OCI-M1 (cell line): ENCODE measurements around the gene CAPN14.

ENCODE experiments used
- DNase-seq: peaks from one replicate; lab custom pipeline; 2025; lab: John Stamatoyannopoulos, UW

The CAPN14 gene

DNA sequence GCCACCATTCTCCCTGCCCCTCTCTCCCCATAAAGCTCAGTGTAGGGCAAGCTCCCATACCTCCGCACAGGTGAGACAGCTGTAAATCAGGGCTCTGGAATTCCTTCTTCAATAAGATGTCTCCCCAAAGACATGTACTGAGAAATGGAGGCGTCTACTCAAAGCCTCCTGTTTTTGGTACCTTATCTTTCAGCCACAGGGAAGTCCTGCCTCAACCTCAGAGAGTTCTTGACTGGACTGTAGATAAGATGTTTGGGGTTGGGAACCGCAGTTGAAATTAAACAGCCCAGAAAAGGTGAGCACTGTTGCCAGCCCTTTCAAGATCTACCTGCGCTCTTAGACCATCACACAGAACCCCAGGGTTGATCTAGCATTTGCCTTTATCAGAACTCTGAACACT lies 77.6 kb downstream of the CAPN14 start:
- no peak for DNase-seq

DNA sequence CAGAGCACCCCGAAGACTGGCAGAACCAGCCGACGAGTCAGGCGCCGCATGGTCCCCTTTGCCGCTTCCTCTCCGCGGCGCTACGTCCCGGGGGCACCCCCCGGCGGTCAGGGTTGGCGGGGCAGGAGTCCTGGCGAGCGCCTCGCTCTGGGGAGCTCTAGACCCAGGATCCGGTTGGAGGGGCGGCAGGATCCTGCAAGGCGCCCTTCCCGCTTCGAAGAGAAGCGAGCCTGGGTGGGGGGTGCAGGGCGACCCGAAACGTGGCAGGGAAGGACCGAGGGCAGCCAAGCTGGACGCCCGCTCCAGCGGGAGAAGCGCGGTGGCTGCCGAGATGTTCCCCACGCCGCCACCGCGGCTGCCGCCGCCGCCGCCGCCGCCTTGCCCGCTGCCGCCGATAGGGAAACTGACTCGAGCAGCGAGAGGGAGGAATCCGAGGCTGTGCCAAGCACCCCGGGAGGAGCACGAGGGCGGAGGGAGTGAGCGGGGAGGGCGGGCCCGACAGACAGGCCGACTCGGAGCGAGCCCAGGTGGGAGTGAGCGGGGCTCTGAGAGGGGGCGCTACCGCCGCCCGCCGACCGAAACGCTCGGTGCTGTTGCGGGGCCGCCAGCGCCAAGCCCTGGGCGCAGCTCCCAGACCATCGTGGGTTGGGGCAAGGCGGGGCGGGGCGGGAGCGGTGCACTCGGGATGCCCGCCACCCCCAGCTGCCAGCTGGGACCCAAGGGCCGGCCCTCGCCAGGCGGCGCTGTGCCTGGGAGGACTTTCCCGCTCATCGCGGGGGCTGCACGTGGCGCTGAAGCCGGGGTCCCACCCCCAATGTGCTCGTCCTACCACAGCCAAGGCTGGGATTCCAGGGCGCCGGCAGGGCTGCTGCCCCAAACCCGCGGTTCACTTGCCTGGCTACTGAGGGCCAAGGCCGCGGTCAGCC lies 79.0 kb downstream of the CAPN14 start, which contains the start of gene GALNT14:
Gene GALNT14, minus strand, starts transcription at position 404 of the 926 bp plus-strand sequence. Its CDS starts 354 bp downstream, at position 50.
- DNase-seq = no peak

DNA sequence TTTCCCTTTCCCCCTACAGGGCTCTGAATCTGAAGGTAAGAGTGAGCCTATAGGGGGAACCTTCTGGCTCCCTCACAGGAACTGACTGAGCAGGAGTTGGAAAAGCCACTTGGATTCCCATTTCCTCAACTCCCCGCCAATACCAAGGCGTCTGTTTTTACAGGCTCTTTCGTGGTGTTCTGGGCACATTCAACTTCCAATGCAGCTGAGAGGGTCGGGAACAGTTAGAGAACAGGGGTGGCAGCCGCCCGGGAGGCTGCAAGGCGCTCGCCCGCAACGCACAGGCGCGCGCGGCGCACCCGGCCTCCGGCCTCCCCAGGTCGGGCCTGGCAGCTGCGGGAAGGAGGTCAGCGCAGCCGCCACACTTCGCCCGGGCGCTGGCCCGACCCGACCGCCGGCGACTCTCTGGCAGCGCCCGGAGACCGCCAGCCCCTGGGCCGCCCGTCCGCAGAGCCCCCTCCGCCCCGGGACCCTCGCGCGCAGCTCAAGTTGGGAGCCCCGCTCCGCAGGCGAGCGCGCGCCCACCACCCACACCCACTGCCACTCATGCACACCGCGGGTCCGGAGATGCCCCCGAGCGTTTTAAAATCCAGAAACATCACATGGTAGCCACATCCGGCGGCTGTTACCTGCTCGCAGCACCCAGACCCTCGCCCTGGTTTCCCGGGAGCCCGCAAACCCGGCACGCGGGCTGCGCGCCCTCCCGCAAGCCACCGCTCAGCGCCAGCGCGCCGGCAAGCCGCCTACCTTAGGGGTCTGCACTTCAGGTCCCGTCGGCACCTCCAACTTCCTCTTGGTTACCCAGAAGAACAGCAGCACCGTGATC lies 79.9 kb downstream of the CAPN14 start:
- DNase-seq = no peak

DNA sequence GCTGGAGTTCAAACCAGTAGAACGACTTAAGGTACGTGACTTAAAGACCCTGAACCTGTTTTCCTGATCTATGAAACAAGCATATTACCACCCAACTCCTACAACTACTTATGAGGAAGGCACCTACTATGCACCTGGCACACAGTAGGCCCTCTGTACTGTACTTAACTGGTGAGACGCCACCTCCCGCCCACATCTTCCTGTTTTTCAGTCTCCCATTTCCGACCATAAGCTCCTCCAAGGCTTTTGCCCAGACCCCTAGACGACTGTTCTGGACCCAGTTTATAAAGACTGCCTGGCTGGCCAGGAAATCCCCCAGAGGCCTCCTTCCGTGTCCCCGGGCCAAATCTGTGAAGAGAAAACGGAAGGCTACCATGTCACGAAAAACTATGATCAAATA lies 80.6 kb downstream of the CAPN14 start:
- no peak for DNase-seq

DNA sequence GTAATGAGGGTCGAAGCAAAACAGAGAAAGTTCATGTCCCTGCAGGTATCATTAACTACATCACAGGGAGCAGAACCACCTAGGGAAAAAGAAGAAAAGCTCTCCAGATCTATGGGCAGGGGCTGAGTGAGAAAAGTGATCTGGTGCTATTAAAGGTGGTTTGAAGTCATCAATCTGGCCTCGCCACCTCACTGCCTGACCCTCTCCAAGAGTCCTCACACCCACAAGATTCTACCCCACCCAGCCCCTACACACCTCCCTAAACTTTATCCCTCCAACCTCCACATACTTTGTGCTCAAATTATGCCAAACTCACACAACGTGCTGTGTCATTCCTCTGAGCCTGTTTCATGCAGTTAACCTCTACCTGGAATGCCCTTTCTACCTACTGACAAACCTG lies 81.3 kb downstream of the CAPN14 start:
- DNase-seq = no peak

DNA sequence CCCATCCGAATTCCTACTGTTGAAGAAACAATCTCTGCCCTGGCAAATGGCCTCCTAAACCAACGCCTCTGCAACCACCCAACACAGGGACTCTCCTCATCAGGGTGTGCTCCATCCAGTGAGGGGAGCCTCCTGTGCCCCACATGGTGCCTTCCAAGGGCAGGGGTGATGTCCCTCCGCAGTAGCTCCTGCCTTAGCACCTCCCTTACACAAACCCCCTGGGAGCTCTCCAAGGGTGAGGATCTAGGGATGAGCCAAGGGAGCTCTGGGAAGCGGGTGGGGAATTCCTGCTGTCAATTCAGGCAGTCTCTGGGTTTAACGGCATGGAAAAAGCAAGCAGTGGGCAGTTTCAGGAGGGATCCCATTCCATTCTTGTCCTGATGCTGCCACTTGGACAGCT lies 82.8 kb downstream of the CAPN14 start:
- DNase-seq = no peak

DNA sequence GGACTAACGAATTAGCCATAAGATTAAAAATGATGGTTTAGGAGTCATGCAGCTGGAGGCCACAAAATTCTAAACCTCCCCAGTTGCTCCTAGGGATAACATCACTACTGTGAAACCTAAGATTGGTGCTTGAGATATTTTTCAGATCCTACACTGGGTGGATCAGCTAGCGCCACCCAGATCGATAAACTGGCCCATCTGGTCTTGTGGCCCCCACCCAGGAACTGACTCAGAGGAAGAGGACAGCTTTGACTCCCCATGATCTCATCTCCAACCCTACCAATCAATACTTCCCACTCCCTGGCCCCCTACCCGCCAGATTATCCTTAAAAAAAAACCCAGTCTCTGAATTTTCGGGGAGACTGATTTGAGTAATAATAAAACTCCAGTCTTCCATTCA lies 84.5 kb downstream of the CAPN14 start:
- no peak for DNase-seq

DNA sequence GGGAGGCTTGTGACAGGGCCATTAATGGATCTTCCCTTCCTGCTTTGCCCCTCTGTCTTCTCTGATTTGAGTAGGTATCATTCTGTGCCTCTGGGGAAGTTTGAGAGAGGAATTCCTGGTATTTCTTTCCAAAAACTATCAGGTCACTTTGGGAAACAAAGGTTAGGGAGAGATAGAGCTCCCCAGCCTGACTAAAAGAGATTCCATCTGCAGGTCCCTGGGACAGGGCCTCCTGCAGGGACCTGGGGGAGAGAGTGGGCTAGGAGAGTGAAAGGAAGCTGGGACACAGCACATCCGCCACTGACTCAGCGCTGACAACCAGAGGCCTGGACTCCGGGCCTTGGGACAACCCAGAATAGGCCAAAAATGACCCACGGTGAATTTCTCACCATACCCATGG lies 85.4 kb downstream of the CAPN14 start:
- DNase-seq = no peak

DNA sequence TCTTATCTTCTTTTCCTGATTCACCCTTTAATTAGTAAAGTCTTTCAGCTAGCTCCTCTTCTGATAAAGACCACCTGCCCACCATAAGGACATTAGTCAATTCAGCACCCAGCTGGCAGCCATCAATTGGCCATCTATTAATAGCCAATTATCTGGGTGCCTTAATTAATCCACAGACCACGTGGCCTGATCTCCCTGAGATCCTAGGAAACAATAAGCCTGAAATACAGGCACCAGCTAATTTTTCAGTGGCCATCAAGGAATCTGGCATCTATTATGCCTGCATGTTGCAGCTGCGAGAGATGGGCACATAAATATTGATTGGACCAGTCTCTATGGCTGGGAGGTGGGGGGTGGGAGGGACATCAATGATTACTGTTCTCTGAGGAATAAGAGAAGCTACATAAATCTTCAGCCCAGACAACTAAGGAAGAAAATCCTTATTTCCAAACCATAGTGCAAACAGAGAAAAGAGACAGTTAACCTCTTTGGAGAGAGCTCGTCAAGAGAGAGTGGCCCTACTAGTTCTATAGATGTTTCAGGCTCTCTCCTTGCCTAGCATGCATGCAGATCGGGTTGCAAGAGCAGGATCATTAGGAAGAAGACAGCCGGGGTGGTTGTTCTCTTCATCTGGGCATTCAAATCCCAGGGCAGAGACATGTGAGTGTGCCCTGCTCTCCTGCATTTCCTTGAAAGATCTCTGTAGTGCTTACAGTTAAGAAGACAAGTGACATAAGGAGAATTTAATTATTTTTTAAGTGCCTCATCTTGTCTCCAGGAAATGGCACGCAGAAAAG lies 87.7 kb downstream of the CAPN14 start:
- no peak for DNase-seq

DNA sequence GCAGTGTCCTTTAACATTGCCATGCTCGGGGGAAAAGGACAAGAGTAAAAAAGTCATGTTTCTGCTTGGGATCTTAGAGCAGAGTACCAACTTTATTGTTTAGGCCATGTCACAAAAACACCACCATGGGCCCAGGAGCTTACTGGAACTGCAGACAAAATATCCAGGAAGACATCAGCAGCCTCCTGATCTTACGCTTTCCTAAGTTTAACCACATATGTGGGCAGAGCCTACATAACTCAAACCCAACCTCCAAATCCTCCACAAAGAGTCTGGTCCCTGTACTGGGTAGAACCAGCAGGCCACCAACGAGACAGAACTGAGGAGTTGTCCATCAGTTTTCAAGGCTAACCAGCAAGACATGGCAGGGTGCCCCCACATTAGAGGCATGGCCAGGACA lies 89.4 kb downstream of the CAPN14 start:
- no peak for DNase-seq

DNA sequence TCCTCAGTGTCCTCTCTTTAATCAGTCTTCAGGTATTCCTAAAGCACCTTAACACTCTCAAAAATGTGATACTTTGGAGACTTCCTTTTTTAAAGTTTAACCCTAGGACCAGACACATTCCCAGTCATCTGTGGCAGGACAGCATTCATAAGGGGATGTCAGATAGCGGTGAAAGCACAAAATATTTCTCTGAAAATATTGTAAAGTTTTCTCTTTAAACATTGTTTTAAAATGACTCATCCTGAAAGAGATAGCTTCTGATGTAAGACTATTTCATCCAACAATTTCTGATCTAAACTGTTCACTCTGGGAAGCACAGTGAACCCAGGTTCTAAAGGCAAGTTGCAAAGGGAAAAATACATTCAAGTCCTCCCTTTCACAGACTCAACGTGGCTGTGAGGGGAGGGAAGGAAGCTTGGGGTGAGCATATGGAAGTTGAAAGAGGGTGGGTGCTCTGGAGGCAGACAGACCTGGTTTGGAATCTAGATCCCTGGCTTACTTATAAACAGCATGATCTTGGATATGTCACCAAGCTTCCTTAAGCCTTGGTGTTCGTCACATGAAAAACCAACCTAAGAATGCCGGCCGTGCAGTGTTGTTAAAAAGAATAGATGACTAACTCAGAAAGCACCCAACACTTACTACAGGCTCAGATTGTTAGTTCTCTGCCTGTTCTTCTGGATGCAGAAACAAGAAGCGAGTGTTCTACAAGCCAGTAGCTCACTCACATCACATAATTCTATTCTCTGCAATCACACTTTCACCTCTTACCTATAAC lies 91.2 kb downstream of the CAPN14 start:
- no peak for DNase-seq

DNA sequence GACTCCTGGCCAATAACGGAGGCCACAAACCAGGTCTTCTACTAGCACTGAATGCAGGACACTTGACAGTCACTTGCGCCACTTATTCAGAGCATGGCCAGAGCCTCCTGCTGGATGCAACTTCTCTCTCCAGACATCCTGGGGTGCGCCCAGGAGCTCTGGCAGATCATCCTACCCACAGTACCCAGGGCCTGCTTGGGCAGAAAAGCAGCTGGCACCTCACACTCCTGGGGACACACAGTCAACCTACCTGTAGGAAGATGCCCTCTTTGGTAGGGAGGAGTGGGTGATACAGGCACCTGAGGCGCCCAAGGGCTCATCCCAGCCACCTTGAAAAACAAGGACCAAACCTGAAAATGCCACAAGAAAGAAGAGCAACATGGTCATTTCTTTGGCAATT lies 92.4 kb downstream of the CAPN14 start:
- DNase-seq = no peak
